K562 (cell line): Measurements from ENCODE around the gene ANXA8. TPM values are rescaled to one million over a fixed set of nuclear protein-coding genes. Genes with fewer than 3 reads are reported as not detected.
"Not testable (repeated sequence)": the region's sequence is repeated elsewhere in the genome, so short reads cannot be mapped to it uniquely, and the experiment has no call there.

Experiments
- ATAC-seq: fragments of 200-7000 bp; cut with Tn5 transposase; 3 replicates; pipeline ENCODE4 v1.9.1; 2020; ENCODE audit warnings: moderate library complexity
- BruUV-seq: library from RNA; stranded (reverse); fragments of 400-500 nt; replicated peaks from 2 replicates; lab custom pipeline; 2021; lab: Mats Ljungman, UMichigan
- CTCF ChIA-PET: fragments of 300-600 bp; formaldehyde crosslinking; extraction: SDS; loops from one replicate; lab custom pipeline; 2021; ENCODE audit warnings: low intra/inter-chr PET ratio; lab: Yijun Ruan, JAX
- POLR2A ChIA-PET: fragments of 300-600, 350-650 bp; sonication (Branson Sonifier 250); formaldehyde crosslinking; extraction: SDS; loops from one replicate; lab custom pipeline; 2021; ENCODE audit warnings: antibody characterized with exemption, inconsistent platforms; lab: Yijun Ruan, JAX
- DNase-seq, 4 experiments: peaks; one replicate each; pipeline versions ENCODE4 v3.0.0 to v3.0.0-alpha.2; 2011 to 2018; ENCODE audit warnings: low spot score in 3 of 4, mixed read lengths in 3 of 4; ENCODE audit errors: extremely low read depth in 1 of 4
- FAIRE-seq: peaks from 2 replicates; lab custom pipeline; 2011; peaks lifted over from hg19 to GRCh38; lab: Jason Lieb, UNC
- H2AFZ ChIP-seq: 2 replicates; pipeline ENCODE4 v1.6.0; 2011; ENCODE audit warnings: low read depth, low read length, control low read depth, inconsistent platforms
- H3K27ac ChIP-seq: fragments of 200-600 bp; 3 replicates; pipeline ENCODE4 v1.8.0; 2011; ENCODE audit warnings: low read depth, mild to moderate bottlenecking, control low read depth, inconsistent platforms, low read length, moderate library complexity, mixed read lengths; ENCODE audit errors: extremely low read depth
- H3K27me3 ChIP-seq, 2 experiments: fragments of 300-600 bp in 1 of 2; 2 replicates in 1 of 2; 3 replicates in 1 of 2; pipeline versions ENCODE4 v1.6.0 to v1.8.0; 2011; ENCODE audit warnings: inconsistent platforms in 2 of 2, low read length in 2 of 2, mild to moderate bottlenecking in 1 of 2, mixed read lengths in 1 of 2, moderate library complexity in 1 of 2; ENCODE audit not compliant: control insufficient read depth in 2 of 2, insufficient read depth in 2 of 2
- H3K36me3 ChIP-seq: fragments of 300-600 bp; 3 replicates; pipeline ENCODE4 v1.8.0; 2011; ENCODE audit warnings: mild to moderate bottlenecking, low read length, inconsistent platforms; ENCODE audit not compliant: control insufficient read depth, insufficient read depth
- H3K4me1 ChIP-seq, 2 experiments: fragments of 200-600 bp in 1 of 2; replicated peaks in 1 of 2; 2 replicates in 1 of 2; 3 replicates in 1 of 2; pipeline versions ENCODE4 v1.5.1 to v1.8.0; 2011; ENCODE audit warnings: inconsistent platforms in 2 of 2, low read length in 2 of 2, mild to moderate bottlenecking in 1 of 2, mixed read lengths in 1 of 2, moderate library complexity in 1 of 2; ENCODE audit not compliant: control insufficient read depth in 2 of 2, insufficient read depth in 2 of 2
- H3K4me2 ChIP-seq: 2 replicates; pipeline ENCODE4 v1.6.1; 2011; ENCODE audit warnings: low read length, control low read depth, inconsistent platforms, mixed read lengths; ENCODE audit not compliant: insufficient read depth
- H3K4me3 ChIP-seq: fragments of 200-600 bp; sonication (generic), shearing (Covaris generic); 2 replicates; pipeline ENCODE4 v1.5.1; 2016; ENCODE audit warnings: control low read depth, inconsistent platforms
- H3K79me2 ChIP-seq: fragments of 200-600 bp; 3 replicates; pipeline ENCODE4 v1.8.0; 2011; ENCODE audit warnings: low read length, inconsistent platforms; ENCODE audit not compliant: control insufficient read depth, insufficient read depth
- H3K9ac ChIP-seq, 2 experiments: 2 replicates each; pipeline versions ENCODE4 v1.6.0 to v1.6.1; 2011; ENCODE audit warnings: low read depth in 2 of 2, low read length in 2 of 2, control low read depth in 1 of 2, inconsistent platforms in 1 of 2, mild to moderate bottlenecking in 1 of 2, mixed read lengths in 1 of 2; ENCODE audit not compliant: insufficient read depth in 1 of 2
- H3K9me1 ChIP-seq: one replicate; pipeline ENCODE4 v1.6.0; 2011; ENCODE audit warnings: inconsistent platforms, mild to moderate bottlenecking, low read length, moderate library complexity; ENCODE audit not compliant: control insufficient read depth, insufficient read depth
- H3K9me3 ChIP-seq: replicated peaks from 2 replicates; pipeline ENCODE4 v1.5.1; 2011; ENCODE audit warnings: low read depth, low read length, inconsistent platforms; ENCODE audit not compliant: control insufficient read depth, insufficient read depth
- H4K20me1 ChIP-seq: replicated peaks from 2 replicates; pipeline ENCODE4 v1.6.1; 2011; ENCODE audit warnings: low read length, inconsistent platforms, mixed read lengths; ENCODE audit not compliant: control insufficient read depth, insufficient read depth
- NR2C1 ChIP-seq, 2 experiments: fragments of 450-650 bp; IDR thresholded peaks; 2 replicates each; pipeline ENCODE4 v1.6.1; 2017; ENCODE audit warnings: mild to moderate bottlenecking in 2 of 2, antibody characterized with exemption in 1 of 2, inconsistent platforms in 1 of 2, missing compliant biosample characterization in 1 of 2, missing genetic modification characterization in 1 of 2
- WGBS: fragments of 100-300 bp; shearing (Covaris generic); methylation state at CpG from one replicate; pipeline ENCODE4 v1.1.6; 2016; ENCODE audit warnings: low coverage, mixed read lengths; ENCODE audit not compliant: insufficient coverage; ENCODE audit errors: missing lambda C conversion rate; 5-methylcytosine and 5-hydroxymethylcytosine counted together
- in situ Hi-C: fragments of 300-500 bp; cut with MboI; formaldehyde crosslinking; loops from 4 replicates; pipeline ENCODE4 v1.15.0; 2018; ENCODE audit warnings: inconsistent platforms, mixed read lengths
- intact Hi-C: fragments of 100-400 bp; cut with micrococcal nuclease; formaldehyde crosslinking; loops from 2 replicates; pipeline ENCODE4 v1.14.2; 2022
- polyA plus RNA-seq, 8 experiments: library from polyadenylated mRNA; depleted of rRNA in 4 of 8; stranded (reverse) in 5 of 8; unstranded in 3 of 8; fragments of >200 nt; fragmentation: Nextera tagmentation in 2 of 8; fragmentation: Illumina TruSeq in 1 of 8; extraction: Ambion mirVana in 2 of 8; extraction: Trizol in 1 of 8; gene quantifications; 2 replicates each; pipeline versions ENCODE4 v1.2.1 to v1.2.3, GENCODE V29; 2011 to 2014; ENCODE audit warnings: inconsistent platforms in 1 of 8, missing spikeins in 1 of 8
- total RNA-seq, 7 experiments: library from RNA; depleted of rRNA in 6 of 7; stranded (reverse); fragments of >200 nt in 6 of 7; fragmentation: Illumina TruSeq in 2 of 7; extraction: Trizol in 2 of 7; gene quantifications; 2 replicates each; pipeline versions ENCODE4 v1.2.1 to v1.2.3, GENCODE V29; 2011 to 2021; ENCODE audit warnings: low replicate concordance in 1 of 7
- TF ChIP-seq, protein P1 (sequence below): fragments of 450-650 bp; IDR thresholded peaks from 2 replicates; pipeline ENCODE4 v1.6.1; 2016; ENCODE audit warnings: mild to moderate bottlenecking, moderate library complexity

Gene ANXA8
- total and polyA plus RNA-seq, 9 of the 15 experiments (the other 6 are each of a cell fraction or from before 2014, with no cell fraction given): not detected

DNA sequence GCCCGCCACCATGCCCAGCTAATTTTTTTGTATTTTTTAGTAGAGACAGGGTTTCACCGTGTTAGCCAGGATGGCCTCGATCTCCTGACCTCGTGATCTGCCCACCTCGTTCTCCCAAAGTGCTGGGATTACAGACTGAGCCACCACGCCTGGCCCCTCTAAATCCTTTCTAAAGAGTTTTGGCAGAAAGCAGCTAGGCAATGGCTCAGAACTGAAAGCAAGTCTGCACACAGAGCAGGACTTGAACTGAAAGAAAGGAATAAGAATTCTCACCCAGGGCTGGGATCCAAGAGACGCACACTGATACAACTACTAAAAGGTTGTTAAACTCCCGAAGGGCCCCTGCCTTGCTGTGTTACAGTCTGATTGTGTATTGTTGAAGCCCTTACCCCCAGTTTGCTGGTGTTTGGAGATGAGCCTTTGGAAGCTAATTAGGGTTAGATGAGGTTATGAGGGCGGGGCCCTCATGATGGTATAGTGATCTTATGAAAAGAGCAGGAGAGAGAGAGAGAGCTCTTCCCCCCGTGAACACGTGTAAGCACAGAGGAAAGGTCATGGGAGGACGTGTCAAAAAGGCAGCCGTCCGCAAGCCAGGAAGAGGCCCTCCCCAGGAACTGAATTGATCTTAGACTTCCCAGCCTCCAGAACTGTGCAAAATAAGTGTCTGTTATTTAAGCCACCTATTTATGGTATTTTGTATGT is 18.5 kb downstream of the ANXA8 start (continued):
- TF ChIP-seq, protein P1, sequence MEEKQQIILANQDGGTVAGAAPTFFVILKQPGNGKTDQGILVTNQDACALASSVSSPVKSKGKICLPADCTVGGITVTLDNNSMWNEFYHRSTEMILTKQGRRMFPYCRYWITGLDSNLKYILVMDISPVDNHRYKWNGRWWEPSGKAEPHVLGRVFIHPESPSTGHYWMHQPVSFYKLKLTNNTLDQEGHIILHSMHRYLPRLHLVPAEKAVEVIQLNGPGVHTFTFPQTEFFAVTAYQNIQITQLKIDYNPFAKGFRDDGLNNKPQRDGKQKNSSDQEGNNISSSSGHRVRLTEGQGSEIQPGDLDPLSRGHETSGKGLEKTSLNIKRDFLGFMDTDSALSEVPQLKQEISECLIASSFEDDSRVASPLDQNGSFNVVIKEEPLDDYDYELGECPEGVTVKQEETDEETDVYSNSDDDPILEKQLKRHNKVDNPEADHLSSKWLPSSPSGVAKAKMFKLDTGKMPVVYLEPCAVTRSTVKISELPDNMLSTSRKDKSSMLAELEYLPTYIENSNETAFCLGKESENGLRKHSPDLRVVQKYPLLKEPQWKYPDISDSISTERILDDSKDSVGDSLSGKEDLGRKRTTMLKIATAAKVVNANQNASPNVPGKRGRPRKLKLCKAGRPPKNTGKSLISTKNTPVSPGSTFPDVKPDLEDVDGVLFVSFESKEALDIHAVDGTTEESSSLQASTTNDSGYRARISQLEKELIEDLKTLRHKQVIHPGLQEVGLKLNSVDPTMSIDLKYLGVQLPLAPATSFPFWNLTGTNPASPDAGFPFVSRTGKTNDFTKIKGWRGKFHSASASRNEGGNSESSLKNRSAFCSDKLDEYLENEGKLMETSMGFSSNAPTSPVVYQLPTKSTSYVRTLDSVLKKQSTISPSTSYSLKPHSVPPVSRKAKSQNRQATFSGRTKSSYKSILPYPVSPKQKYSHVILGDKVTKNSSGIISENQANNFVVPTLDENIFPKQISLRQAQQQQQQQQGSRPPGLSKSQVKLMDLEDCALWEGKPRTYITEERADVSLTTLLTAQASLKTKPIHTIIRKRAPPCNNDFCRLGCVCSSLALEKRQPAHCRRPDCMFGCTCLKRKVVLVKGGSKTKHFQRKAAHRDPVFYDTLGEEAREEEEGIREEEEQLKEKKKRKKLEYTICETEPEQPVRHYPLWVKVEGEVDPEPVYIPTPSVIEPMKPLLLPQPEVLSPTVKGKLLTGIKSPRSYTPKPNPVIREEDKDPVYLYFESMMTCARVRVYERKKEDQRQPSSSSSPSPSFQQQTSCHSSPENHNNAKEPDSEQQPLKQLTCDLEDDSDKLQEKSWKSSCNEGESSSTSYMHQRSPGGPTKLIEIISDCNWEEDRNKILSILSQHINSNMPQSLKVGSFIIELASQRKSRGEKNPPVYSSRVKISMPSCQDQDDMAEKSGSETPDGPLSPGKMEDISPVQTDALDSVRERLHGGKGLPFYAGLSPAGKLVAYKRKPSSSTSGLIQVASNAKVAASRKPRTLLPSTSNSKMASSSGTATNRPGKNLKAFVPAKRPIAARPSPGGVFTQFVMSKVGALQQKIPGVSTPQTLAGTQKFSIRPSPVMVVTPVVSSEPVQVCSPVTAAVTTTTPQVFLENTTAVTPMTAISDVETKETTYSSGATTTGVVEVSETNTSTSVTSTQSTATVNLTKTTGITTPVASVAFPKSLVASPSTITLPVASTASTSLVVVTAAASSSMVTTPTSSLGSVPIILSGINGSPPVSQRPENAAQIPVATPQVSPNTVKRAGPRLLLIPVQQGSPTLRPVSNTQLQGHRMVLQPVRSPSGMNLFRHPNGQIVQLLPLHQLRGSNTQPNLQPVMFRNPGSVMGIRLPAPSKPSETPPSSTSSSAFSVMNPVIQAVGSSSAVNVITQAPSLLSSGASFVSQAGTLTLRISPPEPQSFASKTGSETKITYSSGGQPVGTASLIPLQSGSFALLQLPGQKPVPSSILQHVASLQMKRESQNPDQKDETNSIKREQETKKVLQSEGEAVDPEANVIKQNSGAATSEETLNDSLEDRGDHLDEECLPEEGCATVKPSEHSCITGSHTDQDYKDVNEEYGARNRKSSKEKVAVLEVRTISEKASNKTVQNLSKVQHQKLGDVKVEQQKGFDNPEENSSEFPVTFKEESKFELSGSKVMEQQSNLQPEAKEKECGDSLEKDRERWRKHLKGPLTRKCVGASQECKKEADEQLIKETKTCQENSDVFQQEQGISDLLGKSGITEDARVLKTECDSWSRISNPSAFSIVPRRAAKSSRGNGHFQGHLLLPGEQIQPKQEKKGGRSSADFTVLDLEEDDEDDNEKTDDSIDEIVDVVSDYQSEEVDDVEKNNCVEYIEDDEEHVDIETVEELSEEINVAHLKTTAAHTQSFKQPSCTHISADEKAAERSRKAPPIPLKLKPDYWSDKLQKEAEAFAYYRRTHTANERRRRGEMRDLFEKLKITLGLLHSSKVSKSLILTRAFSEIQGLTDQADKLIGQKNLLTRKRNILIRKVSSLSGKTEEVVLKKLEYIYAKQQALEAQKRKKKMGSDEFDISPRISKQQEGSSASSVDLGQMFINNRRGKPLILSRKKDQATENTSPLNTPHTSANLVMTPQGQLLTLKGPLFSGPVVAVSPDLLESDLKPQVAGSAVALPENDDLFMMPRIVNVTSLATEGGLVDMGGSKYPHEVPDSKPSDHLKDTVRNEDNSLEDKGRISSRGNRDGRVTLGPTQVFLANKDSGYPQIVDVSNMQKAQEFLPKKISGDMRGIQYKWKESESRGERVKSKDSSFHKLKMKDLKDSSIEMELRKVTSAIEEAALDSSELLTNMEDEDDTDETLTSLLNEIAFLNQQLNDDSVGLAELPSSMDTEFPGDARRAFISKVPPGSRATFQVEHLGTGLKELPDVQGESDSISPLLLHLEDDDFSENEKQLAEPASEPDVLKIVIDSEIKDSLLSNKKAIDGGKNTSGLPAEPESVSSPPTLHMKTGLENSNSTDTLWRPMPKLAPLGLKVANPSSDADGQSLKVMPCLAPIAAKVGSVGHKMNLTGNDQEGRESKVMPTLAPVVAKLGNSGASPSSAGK: peak; percentile 46; the same call in 1 of the 2 replicates
- not testable (repeated sequence) for TF ChIP-seq NR2C1 (IDR thresholded peaks at IDR 0.05)
- peak; percentile 64 for TF ChIP-seq NR2C1 (tag; IDR thresholded peaks at IDR 0.05)

DNA sequence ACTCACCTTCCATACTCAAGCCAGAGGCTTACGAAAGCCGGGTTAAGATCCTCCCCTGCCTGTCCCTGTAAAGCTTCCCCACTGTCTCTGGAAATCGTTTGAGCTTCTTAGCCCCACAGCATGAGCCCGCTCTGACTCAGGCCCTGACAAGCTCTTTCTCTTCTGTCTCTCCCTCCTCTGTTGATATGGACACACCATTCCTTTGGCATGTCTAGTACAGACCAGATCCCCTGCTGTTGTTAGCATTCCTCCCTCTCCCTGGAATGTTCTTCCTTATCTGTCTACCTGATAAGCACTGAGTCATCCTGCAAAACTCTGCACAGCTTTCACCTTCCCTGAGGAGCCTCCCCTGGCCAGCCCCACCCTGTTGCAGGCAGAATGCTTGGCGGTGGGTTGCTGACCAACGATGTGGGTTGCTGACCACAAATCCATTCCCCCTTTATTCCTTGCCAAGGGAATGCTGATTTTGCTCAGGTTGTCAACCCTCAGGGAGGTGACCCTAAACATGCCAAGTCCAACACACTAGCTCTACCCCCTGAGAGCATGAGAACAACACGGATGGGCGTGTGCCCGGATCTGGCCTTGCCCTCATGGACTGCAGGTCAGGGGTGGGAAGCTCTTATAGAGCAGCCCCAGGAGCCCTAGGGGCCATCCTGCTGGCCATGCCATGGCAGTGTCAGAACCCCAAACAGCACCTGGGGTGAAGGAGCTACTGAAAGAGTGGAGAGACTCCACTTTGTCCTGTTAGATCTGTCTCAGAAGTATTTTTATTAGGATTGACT is 21.1 kb downstream of the ANXA8 start:
- POLR2A ChIA-PET: not testable (repeated sequence)

More for the DNA sequence above, 21.1 kb downstream of the ANXA8 start:
- intact Hi-C loops, H2AFZ ChIP-seq, H3K4me3 ChIP-seq, CTCF ChIA-PET, H3K4me1 ChIP-seq, H3K27ac ChIP-seq, H4K20me1 ChIP-seq, H3K9ac ChIP-seq, FAIRE-seq, BruUV-seq, DNase-seq, H3K36me3 ChIP-seq, H3K4me2 ChIP-seq, H3K9me3 ChIP-seq, in situ Hi-C loops, ATAC-seq, H3K27me3 ChIP-seq, H3K79me2 ChIP-seq, H3K9me1 ChIP-seq: not testable (repeated sequence)
- WGBS: no CpG with 5 or more reads among the region's 9 CpGs
